HEK293 (cell line): ENCODE results near the gene ECE1.

Experiments used
- CTCF ChIA-PET: fragments of 350-600 bp; formaldehyde crosslinking; extraction: SDS; loops from one replicate; lab custom pipeline; 2021; ENCODE audit warnings: antibody characterized with exemption; lab: Yijun Ruan, JAX
- POLR2A ChIA-PET: fragments of 300-600 bp; formaldehyde crosslinking; extraction: SDS; loops from one replicate; lab custom pipeline; 2020; ENCODE audit warnings: antibody characterized with exemption, inconsistent platforms; lab: Yijun Ruan, JAX
- H3K27ac ChIP-seq: fragments of 200-500 bp; sonication (Bioruptor generic); 2 replicates; pipeline ENCODE4 v1.5.1; 2014; ENCODE audit warnings: low read depth, low read length, control low read depth, inconsistent platforms; ENCODE audit errors: extremely low read depth
- H3K36me3 ChIP-seq, 2 experiments: fragments of 200-500 bp in 1 of 2; sonication (Bioruptor generic) in 1 of 2; 1 replicate in 1 of 2; 2 replicates in 1 of 2; pipeline ENCODE4 v1.5.1; 2014 to 2017; ENCODE audit warnings: inconsistent platforms in 2 of 2, low read length in 2 of 2; ENCODE audit not compliant: control insufficient read depth in 2 of 2, insufficient read depth in 1 of 2
- H3K4me1 ChIP-seq: fragments of 200-500 bp; sonication (Bioruptor generic); 2 replicates; pipeline ENCODE4 v1.5.1; 2014; ENCODE audit warnings: mild to moderate bottlenecking, low read length, inconsistent platforms; ENCODE audit not compliant: control insufficient read depth, insufficient read depth
- H3K4me3 ChIP-seq: 2 replicates; pipeline ENCODE4 v1.5.1; 2011; ENCODE audit warnings: low read depth, mild to moderate bottlenecking, control low read depth, low read length, moderate library complexity
- H3K9me3 ChIP-seq: fragments of 200-500 bp; sonication (Bioruptor generic); 2 replicates; pipeline ENCODE4 v1.5.1; 2014; ENCODE audit warnings: low read depth, low read length, inconsistent platforms; ENCODE audit not compliant: control insufficient read depth, insufficient read depth
- HOXD13 ChIP-seq: sonication (generic); formaldehyde crosslinking; IDR thresholded peaks from 2 replicates; pipeline ENCODE4 v1.8.0; 2022; ENCODE audit warnings: missing genetic modification reagents, borderline replicate concordance
- INSM2 ChIP-seq: fragments of 450-650 bp; formaldehyde crosslinking; IDR thresholded peaks from 2 replicates; pipeline ENCODE4 v1.5.1; 2016; ENCODE audit warnings: missing biosample characterization, missing genetic modification characterization
- KLF16 ChIP-seq: fragments of 450-650 bp; formaldehyde crosslinking; IDR thresholded peaks from 2 replicates; pipeline ENCODE4 v1.5.1; 2017; ENCODE audit warnings: missing biosample characterization, missing genetic modification characterization
- PRDM6 ChIP-seq: fragments of 450-650 bp; formaldehyde crosslinking; IDR thresholded peaks from 2 replicates; pipeline ENCODE4 v1.5.1; 2017; ENCODE audit warnings: missing biosample characterization, missing genetic modification characterization
- REPIN1 ChIP-seq: fragments of 450-650 bp; formaldehyde crosslinking; IDR thresholded peaks from 2 replicates; pipeline ENCODE4 v1.5.1; 2017; ENCODE audit warnings: missing biosample characterization, missing genetic modification characterization, low read depth
- SALL2 ChIP-seq: fragments of 450-650 bp; formaldehyde crosslinking; IDR thresholded peaks from 2 replicates; pipeline ENCODE4 v1.5.0; 2017; ENCODE audit warnings: missing biosample characterization, mild to moderate bottlenecking, missing genetic modification characterization, borderline replicate concordance
- SCRT1 ChIP-seq: fragments of 450-650 bp; formaldehyde crosslinking; IDR thresholded peaks from 2 replicates; pipeline ENCODE4 v1.5.1; 2016; ENCODE audit warnings: missing biosample characterization, missing genetic modification characterization, borderline replicate concordance
- SCRT2 ChIP-seq: fragments of 450-650 bp; formaldehyde crosslinking; IDR thresholded peaks from 2 replicates; pipeline ENCODE4 v1.5.1; 2016; ENCODE audit warnings: missing biosample characterization, missing genetic modification characterization
- ZBTB7A ChIP-seq: fragments of 450-650 bp; formaldehyde crosslinking; IDR thresholded peaks from 2 replicates; pipeline ENCODE4 v1.5.1; 2016; ENCODE audit warnings: low read depth, missing biosample characterization, missing genetic modification characterization
- ZFP37 ChIP-seq: fragments of 450-650 bp; formaldehyde crosslinking; IDR thresholded peaks from 2 replicates; pipeline ENCODE4 v1.5.1; 2016; ENCODE audit warnings: missing biosample characterization, missing genetic modification characterization
- ZIC2 ChIP-seq: fragments of 450-650 bp; formaldehyde crosslinking; IDR thresholded peaks from 2 replicates; pipeline ENCODE4 v1.5.1; 2016; ENCODE audit warnings: missing biosample characterization, missing genetic modification characterization
- ZNF121 ChIP-seq: fragments of 450-650 bp; formaldehyde crosslinking; IDR thresholded peaks from 2 replicates; pipeline ENCODE4 v1.5.1; 2016; ENCODE audit warnings: missing biosample characterization, missing genetic modification characterization
- ZNF132 ChIP-seq: fragments of 450-650 bp; formaldehyde crosslinking; IDR thresholded peaks from 2 replicates; pipeline ENCODE4 v1.5.1; 2017; ENCODE audit warnings: missing biosample characterization, missing genetic modification characterization, borderline replicate concordance
- ZNF133 ChIP-seq: fragments of 450-650 bp; formaldehyde crosslinking; IDR thresholded peaks from 2 replicates; pipeline ENCODE4 v1.5.1; 2016; ENCODE audit warnings: missing biosample characterization, missing genetic modification characterization
- ZNF341 ChIP-seq: fragments of 450-650 bp; formaldehyde crosslinking; IDR thresholded peaks from 2 replicates; pipeline ENCODE4; 2016; ENCODE audit warnings: low read depth, missing biosample characterization, missing genetic modification characterization
- ZNF37A ChIP-seq: fragments of 450-650 bp; IDR thresholded peaks from 2 replicates; pipeline ENCODE4 v1.5.1; 2018; ENCODE audit warnings: missing biosample characterization, missing genetic modification characterization
- ZNF521 ChIP-seq: fragments of 450-650 bp; formaldehyde crosslinking; IDR thresholded peaks from 2 replicates; pipeline ENCODE4 v1.5.1; 2017; ENCODE audit warnings: missing biosample characterization, mild to moderate bottlenecking, missing genetic modification characterization
- ZNF544 ChIP-seq: fragments of 450-650 bp; formaldehyde crosslinking; IDR thresholded peaks from 2 replicates; pipeline ENCODE4 v1.5.0; 2017; ENCODE audit warnings: missing biosample characterization, missing genetic modification characterization
- ZNF548 ChIP-seq: fragments of 450-650 bp; formaldehyde crosslinking; IDR thresholded peaks from 2 replicates; pipeline ENCODE4 v1.5.1; 2016; ENCODE audit warnings: missing biosample characterization, missing genetic modification characterization
- ZNF654 ChIP-seq: fragments of 450-650 bp; formaldehyde crosslinking; IDR thresholded peaks from 2 replicates; pipeline ENCODE4 v1.5.1; 2016; ENCODE audit warnings: low read depth, missing biosample characterization, missing genetic modification characterization
- ZNF660 ChIP-seq: fragments of 450-650 bp; IDR thresholded peaks from 2 replicates; pipeline ENCODE4 v1.5.1; 2018; ENCODE audit warnings: missing biosample characterization, mild to moderate bottlenecking, missing genetic modification characterization
- ZNF76 ChIP-seq: fragments of 450-650 bp; formaldehyde crosslinking; IDR thresholded peaks from 2 replicates; pipeline ENCODE4; 2016; ENCODE audit warnings: low read depth, missing biosample characterization, missing genetic modification characterization, borderline replicate concordance
- ZNF785 ChIP-seq: fragments of 450-650 bp; formaldehyde crosslinking; IDR thresholded peaks from 2 replicates; pipeline ENCODE4 v1.5.1; 2016; ENCODE audit warnings: missing biosample characterization, missing genetic modification characterization
- ZNF792 ChIP-seq: fragments of 450-650 bp; formaldehyde crosslinking; IDR thresholded peaks from 2 replicates; pipeline ENCODE4 v1.5.1; 2016; ENCODE audit warnings: missing biosample characterization, missing genetic modification characterization
- ZNF837 ChIP-seq: fragments of 450-650 bp; formaldehyde crosslinking; IDR thresholded peaks from 2 replicates; pipeline ENCODE4 v1.5.1; 2016; ENCODE audit warnings: missing biosample characterization, missing genetic modification characterization
- TF ChIP-seq, protein P1 (sequence below): fragments of 450-650 bp; formaldehyde crosslinking; optimal IDR thresholded peaks from 2 replicates; pipeline ENCODE3; 2016; ENCODE audit warnings: missing biosample characterization, mild to moderate bottlenecking, missing genetic modification characterization

The ECE1 gene

DNA sequence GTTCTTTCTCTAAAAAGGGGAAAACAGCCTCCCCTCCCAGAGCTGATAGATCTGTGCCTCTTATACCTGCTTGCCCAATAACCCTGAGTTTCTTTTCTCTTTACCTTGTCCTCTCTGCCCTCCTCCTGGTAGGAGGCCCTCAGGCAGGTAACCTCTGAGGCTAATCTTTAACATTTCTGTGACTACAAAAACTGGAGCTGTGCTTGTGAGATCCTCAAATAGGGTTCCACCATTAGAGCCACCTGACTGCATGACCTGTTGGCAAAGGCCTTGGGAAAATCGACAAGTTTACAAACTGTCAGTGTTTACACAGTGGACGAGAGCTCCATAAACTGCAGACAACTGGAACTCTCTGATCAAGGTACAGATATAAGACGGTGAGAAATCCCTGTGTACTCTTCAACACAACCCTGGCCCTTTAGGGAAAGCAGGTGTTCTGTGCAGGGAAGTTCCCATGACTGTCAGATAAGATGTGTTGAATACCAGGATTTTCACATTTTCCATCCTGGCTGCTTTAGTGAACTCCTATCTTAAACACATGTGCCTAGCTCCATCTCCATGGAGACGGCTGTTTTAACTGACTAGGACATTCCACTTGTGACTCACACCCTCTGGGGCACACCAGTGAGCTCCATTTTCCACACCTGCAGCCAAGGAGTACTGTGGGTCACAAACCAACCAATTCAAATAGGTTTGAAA is 38.3 kb downstream of the ECE1 start:
- peaks cover 0 to 36% of the 10 kb centered on the region in 2 experiments; a peak in 2 of 3 replicates for H3K36me3 ChIP-seq
- ChIA-PET CTCF (interaction anchor here (0.7 to 7.8 kb wide), 8 partner anchors 10 to 555 kb away, joined by 3 to 256 read pairs (median 6); no protein-coding TSS in a partner anchor), POLR2A (interaction anchor here (0.6 kb wide), 1 partner anchor 78 kb away, joined by 9 read pairs; no protein-coding TSS in a partner anchor)
- H3K4me1 ChIP-seq: no peaks in the 10 kb centered on the region
- no peak overlapping the region for H3K27ac ChIP-seq
- no peaks in the 10 kb centered on the region for H3K9me3 ChIP-seq
- TF ChIP-seq SCRT2 (tag by site-specific recombination) (peak; percentile 78), ZNF341 (peak; percentile 47), HOXD13 (CRISPR knock-in tag) (no peak), KLF16 (no peak), INSM2 (tag by site-specific recombination) (no peak), SCRT1 (tag by site-specific recombination) (0 out of 2 replicates have a peak, but pooled peaks have one; percentile 55), SALL2 (no peak)
- H3K4me3 ChIP-seq: no peak overlapping the region

GRCh38 chr1:21249940-21250493 is 40.2 kb downstream of the ECE1 start:
- Histone ChIP-seq H3K9me3 (no peaks in the 10 kb centered on the region), H3K4me3 (no peak overlapping the region), H3K27ac (no peak overlapping the region), H3K4me1 (no peaks in the 10 kb centered on the region), H3K36me3 (peaks cover 7 to 37% of the 10 kb centered on the region in 2 experiments; a peak in 2 of 3 replicates)
- ChIA-PET POLR2A (no interaction called here), CTCF (interaction anchor here (0.6 to 5.8 kb wide), 3 partner anchors 18 to 338 kb away, joined by 3 to 51 read pairs (median 12); no protein-coding TSS in a partner anchor)
- TF ChIP-seq ZNF37A (tag by site-specific recombination): no peak
- no peak for TF ChIP-seq ZNF132 (tag by site-specific recombination)
- TF ChIP-seq ZBTB7A (tag by site-specific recombination): no peak
- TF ChIP-seq ZNF76 (tag by site-specific recombination): no peak
- TF ChIP-seq ZIC2 (tag by site-specific recombination): no peak

DNA sequence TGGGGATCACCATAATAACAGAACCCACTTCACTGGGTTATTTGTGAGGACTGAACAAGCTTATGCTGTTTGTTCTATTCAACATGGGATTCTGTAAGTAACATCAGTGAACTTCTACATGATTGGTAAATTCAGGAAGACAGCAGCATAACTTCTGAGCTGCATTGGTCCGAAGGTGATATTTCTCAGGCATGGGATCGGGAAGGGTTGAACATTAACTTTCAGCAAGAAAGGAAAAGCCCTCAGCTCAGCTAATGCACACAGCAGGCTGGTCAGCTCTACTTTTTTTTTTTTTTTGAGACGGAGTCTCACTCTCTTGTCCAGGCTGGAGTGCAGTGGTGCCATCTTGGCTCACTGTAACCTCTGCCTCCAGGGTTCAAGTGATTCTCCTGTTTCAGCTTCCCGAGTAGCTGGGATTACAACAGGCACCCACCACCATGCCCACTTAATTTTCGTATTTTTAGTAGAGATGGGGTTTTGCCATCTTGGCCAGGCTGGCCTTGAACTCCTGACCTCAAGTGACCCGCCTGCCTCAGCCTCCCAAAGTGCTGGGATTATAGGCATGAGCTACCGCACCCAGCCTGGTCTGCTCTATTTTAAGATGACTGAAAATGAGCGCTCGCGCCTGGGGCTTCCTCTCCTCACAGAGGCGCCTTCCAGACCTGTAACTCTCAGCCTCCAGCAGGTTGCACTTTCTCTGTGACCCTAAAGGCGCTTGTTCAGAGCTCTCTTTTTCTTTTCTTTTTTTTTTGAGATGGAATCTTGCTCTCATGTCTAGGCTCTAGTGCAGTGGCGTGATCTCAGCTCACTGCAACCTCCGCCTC is 42.2 kb downstream of the ECE1 start:
- Histone ChIP-seq H3K9me3 (no peaks in the 10 kb centered on the region), H3K36me3 (peaks cover 7 to 45% of the 10 kb centered on the region in 2 experiments; a peak in 2 of 3 replicates), H3K27ac (no peak overlapping the region), H3K4me3 (no peak overlapping the region), H3K4me1 (no peaks in the 10 kb centered on the region)
- CTCF ChIA-PET: interaction anchor here (0.5 to 5.8 kb wide), 13 partner anchors 9 to 715 kb away, joined by 3 to 51 read pairs (median 4); no protein-coding TSS in a partner anchor
- POLR2A ChIA-PET: no interaction called here
- no peak for TF ChIP-seq ZNF837 (tag by site-specific recombination)
- no peak for TF ChIP-seq ZNF785 (tag by site-specific recombination)
- TF ChIP-seq ZNF121 (tag by site-specific recombination): no peak
- TF ChIP-seq REPIN1 (tag by site-specific recombination): no peak
- TF ChIP-seq, protein P1, sequence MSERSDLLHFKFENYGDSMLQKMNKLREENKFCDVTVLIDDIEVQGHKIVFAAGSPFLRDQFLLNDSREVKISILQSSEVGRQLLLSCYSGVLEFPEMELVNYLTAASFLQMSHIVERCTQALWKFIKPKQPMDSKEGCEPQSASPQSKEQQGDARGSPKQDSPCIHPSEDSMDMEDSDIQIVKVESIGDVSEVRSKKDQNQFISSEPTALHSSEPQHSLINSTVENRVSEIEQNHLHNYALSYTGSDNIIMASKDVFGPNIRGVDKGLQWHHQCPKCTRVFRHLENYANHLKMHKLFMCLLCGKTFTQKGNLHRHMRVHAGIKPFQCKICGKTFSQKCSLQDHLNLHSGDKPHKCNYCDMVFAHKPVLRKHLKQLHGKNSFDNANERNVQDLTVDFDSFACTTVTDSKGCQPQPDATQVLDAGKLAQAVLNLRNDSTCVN: no peak
- TF ChIP-seq ZNF654: no peak
- no peak for TF ChIP-seq ZNF521 (tag by site-specific recombination)
- TF ChIP-seq ZNF132 (tag by site-specific recombination): no peak
- TF ChIP-seq ZNF792 (tag by site-specific recombination): no peak
- no peak for TF ChIP-seq ZFP37
- TF ChIP-seq ZNF133: no peak
- no peak for TF ChIP-seq ZNF660 (tag by site-specific recombination)
- TF ChIP-seq ZNF548 (tag by site-specific recombination): no peak
- TF ChIP-seq PRDM6: no peak
- TF ChIP-seq ZNF544: no peak
